Ammon's horn (tissue), 1 donor: ENCODE data around the gene RAB7A.

Experiments used
- DNase-seq: peaks from one replicate; pipeline ENCODE4 v3.0.0-alpha.2; 2016; ENCODE audit warnings: low spot score

Gene RAB7A

DNA sequence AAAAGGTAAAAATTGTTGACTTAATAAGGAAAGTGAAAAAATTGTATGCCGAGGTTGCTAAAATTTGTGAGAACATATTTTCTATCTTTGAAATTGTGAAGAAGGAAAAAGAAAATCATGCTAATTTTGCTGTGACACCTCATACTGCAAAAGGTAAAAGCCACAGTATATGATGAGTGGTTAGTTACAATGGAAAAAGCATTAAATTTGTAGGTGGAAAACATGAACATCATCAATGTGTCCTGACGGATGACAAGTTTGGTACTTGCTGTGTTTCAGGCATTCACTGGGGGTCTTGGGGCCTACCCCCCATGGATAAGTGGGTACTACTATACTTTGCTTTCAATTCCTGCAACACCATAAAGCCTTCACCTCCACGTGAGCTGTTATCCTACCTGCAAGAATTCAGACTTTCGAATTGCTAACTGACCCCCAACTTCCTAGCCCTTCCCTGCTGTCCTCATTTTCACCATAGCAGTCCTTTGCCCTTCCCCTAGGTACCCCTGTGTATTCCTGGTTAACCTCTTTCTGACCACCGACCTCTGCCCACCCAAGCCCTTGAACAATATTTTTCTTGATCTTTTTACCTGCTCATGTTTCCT, 62.4 kb downstream of the RAB7A start:
- no peak for DNase-seq

DNA sequence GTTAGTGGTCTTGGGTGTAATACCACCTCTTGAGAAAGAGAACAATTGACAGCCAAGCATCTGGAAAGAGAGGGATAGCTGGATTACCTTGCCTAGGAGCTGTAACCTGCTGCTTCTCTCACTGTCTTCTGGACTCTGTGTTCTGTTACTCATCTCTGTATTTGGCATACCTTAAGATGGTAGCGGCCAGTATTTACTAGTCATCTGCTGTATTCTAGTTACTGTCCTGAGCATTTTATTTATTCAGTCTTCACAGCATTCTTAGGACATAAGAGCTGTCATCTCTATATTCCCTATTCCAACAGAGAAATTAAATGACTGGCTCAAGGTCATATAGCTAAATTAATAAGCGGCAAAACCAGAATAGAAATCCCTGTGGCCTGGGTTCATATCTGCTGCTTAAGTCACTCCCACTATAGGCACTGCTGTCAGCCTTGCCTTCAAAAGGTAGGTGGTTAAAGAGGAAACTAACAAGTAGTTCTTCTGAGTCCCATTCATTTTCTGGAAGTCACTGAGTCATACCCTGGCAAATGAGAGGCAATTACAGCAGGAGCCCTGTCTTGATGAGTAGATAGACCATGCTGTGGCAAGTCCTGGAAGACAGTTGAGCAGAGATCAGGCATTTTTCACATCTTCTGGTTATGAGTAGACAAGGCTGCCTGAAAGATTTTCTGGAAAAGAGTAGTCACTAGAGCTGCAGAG, 68.2 kb downstream of the RAB7A start:
- no peak for DNase-seq

DNA sequence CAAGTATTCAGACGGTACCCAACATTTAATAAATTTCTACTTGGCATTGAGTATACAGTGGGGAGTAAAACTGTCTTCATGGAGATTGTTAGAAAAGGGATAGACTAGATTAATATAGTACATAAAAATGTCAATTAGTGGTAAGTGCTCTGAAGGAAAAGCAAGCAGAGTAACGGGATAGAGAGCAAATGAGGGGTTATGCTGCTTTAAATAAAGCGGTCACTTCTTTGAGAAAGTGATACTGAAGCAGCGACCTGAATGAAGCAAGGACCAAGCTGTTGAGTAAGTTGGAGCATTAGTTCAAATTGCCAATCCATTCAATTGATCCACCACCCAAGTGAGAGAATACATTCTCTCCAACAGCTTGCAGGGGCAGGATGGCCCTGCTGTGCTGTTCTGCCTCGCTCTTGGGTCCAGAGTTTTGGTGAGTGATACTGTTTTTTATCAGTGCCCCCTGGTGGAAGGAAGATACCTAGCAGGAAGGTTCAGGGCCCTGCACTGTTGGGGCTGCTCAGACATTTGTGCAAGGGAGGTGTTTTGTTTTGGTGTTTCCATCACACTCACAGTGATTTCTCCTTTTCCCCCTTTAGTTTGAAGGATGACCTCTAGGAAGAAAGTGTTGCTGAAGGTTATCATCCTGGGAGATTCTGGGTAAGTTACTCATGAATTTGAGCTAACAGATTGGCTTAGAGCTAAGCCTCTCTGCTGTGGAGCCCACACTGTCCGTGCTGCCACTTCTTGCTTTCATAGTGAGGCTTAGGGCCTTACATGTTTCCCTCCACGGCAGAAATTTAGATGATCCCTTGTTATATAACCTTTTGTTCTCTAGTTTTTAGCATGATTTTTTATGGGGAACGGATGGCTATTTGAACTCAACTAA, 69.0 kb downstream of the RAB7A start:
- peak; percentile 84 for DNase-seq

DNA sequence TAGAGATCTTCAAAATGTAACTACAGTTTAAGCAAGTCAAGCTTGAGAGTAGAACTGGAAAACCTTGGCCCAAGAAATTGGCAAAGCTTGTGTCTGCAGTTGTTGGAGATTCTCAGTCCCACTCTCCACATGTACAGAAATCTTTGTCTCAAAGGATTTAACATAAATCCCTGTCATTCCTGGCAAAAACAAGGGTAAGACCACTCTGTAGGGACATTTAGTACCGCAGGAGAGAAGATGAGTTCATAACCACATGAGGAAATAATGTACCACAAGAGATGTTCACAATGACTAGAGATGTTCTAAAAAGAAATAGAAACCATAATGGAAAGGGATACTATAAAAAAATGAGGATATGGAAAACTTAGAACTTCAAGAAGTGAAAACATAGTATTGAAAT, 73.7 kb downstream of the RAB7A start:
- DNase-seq, result no peak

DNA sequence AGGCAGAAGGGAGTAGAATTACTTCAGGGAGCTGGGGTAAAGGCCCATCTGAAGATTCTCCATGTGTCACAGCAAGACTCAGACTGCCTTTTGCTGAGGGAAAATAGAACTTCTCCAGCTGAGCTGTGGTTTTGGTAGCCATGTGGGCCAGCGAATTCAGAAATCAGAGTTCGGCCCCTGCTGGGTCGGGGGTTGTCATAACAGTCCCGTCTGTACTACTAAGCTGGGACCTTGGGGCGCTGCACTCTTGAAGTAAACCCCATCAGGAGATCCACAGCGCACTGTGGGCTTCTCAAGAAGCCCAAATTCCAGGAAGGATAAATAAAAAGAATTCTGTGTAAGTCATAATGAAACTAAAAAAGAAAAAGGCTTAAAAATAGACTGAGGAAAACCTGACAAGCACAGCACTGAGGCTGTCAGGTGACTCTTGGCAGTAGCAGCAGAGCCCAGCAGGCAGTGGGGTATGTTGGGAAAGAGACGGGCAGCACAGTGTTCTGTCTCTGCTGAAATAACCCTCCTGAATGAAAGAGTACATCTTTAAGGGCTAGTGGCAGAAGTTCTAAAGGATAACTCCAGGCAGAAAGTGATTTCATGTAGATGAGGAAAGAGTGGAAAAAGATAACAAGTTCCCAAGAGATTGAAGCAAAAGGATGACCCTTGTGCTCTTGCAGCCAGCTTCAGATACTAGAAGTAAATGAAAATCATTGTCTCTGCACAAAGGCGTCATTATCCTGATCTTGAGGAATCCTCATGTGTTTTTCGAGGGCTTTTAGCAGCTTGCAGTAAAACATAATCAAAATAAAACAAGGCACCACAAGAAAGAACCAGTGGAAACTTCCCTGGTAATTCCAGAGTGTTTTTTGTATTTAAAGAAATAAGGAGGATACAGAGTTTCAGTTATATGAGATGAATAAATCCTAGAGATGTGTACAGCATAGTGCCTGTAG, 74.5 kb downstream of the RAB7A start:
- DNase-seq, result peak; percentile 79

DNA sequence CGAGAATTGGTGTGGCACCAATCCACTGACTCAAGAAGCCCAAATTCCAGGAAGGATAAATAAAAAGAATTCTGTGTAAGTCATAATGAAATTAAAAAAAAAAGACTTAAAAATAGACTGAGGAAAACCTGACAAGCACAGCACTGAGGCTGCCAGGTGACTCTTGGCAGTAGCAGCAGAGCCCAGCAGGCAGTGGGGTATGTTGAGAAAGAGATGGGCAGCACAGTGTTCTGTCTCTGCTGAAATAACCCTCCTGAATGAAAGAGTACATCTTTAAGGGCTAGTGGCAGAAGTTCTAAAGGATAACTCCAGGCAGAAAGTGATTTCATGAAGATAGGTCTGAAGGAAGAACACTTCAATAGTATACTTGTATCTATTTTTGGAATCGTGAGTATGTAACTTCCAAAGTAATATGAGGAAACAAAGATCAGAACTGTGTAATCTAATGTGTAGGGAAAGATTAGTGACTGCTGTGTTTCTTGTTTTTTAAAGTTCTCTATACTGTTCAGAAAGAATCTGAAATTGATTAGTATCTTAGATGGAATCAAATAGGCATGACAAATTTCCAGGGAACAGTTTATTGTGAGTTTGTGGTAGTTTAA, 75.9 kb downstream of the RAB7A start:
- DNase-seq, result no peak

DNA sequence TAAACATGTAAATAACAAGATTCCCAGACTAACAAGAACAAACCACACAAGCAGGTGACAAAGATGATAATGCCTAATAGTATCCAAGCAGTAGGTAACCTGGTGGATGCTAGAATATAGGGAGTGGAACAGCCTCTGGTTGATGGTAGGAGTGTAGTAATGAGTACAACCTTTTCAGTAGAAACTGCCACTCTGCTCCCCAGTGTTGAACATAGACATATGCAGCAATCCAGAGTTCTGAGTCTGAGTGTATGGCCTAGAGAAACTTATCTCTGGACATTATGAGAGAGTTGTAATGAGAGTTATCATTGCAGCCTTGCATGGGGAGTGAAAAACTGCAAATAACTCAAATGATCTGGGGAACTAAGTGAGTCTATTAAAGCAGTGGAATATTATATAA, 77.3 kb downstream of the RAB7A start:
- DNase-seq, result no peak

DNA sequence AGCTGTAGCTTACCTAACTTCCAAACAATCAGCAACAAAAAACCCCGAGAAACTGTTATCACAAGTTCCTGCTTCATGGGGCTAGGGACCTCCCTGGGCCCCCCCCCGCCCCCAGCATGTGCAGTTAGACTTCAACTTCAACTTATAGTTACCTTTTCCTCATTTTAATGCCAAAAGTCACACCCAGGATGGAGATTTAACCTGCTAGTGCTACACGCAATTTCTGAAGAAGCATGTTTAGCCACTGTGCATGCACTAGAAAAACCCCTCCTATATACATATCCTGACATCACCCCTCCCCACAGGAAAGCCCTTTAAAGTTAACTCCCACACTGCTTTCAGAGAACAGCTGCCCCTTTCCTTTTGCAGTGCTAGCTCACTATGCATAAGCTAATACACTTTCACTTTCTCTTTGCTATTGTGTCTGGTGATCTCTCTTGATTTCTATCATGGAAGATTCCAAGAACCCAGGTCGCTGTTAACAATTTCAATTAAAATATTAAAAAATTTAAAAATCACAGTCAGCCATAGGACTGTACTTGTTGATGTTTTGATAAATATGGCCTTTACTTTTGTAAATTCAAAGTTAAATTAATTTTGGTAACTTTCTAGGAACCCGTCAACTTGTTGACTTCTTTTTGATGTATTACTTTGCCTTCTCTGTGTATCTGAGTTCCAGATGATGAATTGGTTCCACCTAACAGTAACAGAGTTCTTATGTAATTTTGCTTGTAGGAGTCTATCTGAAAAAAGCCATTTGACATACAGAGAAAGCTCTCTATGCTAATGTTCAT, 78.2 kb downstream of the RAB7A start:
- DNase-seq, result peak; percentile 30

DNA sequence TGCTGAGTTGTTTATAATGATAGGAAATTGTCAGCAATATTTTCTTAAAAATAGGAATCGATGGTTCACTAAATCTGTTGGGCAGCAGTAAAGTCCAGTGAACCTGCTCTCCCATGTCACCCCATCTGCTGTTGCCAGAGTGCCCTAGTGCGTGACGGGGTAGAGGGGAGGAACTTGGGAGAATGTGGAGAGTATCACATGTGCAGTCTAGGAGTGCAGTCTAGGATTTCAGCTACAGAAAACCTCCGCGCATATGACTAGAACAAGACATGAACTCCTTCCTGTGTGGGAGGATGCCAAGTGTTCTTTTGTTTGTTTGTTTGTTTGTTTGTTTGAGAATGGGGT, 78.8 kb downstream of the RAB7A start:
- DNase-seq, result no peak

DNA sequence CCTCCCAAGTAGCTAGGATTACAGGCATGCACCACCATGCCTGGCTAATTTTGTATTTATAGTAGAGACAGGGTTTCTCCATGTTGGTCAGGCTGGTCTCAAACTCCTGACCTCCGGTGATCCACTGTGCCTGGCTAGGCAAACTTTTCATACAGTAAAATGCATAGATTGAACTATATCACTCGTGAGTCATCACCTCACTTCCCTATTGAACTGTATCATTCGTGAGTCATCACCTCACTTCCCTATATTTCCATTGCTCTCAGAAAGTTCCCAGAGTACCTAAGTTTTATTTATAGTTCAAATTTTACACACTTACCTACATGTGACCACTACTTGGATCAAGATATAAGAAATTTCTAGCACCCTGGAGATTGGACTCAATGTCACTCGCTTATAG, 79.8 kb downstream of the RAB7A start:
- no peak for DNase-seq

DNA sequence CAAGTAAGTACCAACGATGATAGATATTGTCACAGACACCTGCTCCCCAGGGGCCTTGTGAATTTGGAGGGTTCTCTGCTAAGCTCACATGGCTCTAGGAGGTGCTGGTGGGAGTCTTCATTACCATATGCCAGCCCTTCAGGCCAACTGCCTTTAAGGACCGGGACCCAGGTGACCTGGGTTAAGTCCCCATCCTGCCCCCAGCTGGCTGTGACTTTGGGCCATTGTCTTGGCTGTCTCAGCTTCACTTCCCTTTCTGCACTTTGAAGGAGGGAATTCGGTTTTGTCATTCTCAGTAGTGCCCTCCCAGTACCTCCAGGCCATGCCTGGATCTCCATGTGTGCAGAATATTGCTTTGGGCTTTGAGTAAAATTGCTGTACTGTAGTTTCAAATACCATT, 80.6 kb downstream of the RAB7A start:
- DNase-seq, result no peak

DNA sequence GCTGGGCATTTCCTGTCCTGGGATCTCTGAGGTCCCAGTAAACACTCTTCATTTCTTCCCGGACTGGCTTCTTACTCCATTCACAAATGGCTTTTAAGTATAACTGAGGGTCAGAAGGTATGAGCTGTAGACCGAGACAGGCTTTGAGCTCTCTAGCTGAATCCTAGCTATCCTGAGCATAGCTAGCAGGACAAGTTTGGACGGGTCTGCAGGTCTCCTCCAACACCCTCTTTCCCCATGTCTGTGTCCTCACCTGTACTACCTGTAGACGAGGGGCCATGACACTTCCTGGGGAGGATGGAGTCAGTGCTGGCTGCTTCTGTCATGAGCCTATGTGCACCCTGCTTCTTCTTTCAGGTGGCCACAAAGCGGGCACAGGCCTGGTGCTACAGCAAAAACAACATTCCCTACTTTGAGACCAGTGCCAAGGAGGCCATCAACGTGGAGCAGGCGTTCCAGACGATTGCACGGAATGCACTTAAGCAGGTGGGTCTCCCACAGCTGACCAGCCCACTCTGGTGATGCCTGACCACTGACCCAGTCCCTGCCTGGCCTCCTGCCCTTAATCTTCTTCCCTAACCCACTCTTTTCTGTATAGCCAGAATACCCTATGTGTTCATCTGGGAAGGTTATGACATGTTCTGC, 81.3 kb downstream of the RAB7A start:
- no peak for DNase-seq

DNA sequence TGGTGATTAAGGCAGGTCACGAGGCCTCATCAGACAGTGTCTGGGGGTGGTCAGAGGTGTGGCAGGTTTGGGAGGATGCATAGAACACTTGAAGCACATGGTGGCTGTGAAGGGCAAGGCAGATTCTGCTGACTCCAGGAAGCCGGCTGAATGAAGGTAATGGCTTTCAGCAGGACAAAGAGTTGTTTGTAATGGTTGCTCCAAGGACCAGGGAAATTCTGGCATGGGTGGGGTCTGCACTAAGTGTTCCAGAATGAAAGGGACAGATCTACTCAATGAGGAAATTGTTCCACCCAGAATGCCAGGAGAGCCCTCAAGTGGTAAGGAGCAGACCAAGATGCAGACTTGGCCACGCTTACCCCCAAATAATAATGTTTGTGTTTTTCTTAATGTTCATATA, 82.7 kb downstream of the RAB7A start:
- peak; percentile 69 for DNase-seq

DNA sequence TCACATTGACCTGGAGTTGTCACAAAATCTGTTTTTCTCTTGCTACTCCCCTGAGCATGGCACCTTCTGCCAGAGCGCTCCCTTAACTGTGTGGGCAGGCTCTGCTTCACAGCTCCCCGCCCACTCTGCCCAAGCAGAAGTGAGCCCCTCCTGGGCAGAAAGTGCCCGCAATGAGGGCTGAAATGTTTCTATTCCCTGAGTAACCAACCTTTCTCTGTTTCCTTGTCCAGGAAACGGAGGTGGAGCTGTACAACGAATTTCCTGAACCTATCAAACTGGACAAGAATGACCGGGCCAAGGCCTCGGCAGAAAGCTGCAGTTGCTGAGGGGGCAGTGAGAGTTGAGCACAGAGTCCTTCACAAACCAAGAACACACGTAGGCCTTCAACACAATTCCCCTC, 87.1 kb downstream of the RAB7A start:
- peak; percentile 31 for DNase-seq

DNA sequence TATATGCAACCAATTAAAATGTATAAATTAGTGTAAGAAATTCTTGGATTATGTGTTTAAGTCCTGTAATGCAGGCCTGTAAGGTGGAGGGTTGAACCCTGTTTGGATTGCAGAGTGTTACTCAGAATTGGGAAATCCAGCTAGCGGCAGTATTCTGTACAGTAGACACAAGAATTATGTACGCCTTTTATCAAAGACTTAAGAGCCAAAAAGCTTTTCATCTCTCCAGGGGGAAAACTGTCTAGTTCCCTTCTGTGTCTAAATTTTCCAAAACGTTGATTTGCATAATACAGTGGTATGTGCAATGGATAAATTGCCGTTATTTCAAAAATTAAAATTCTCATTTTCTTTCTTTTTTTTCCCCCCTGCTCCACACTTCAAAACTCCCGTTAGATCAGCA, 88.1 kb downstream of the RAB7A start:
- DNase-seq, result no peak

DNA sequence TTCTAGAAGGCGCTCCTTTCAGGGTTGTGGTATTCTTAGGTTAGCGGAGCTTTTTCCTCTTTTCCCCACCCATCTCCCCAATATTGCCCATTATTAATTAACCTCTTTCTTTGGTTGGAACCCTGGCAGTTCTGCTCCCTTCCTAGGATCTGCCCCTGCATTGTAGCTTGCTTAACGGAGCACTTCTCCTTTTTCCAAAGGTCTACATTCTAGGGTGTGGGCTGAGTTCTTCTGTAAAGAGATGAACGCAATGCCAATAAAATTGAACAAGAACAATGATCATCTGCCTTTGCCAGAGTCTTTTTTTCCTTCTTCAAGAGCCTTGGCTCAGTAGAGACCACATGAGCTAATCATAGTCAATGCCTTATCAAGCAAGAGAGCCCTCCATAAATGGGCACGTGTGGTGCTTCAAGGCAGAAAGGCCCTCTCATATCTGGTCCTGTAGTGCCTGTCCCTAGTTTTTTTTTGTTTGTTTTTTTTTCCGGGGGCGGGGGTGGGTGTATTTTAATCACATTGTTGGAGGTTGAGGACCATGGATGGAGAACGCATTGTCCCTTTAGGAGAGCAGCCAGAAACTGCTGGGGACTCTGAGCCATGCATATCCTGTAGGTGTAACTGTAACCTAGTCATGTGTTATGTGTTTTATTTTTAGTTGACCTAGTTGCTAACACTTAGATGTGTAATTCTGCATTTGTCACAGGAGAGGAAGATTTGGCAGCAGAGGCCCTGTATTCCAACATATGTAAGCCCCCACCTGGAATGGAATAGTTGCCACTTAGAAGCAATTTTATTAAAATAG, 88.7 kb downstream of the RAB7A start:
- no peak for DNase-seq

DNA sequence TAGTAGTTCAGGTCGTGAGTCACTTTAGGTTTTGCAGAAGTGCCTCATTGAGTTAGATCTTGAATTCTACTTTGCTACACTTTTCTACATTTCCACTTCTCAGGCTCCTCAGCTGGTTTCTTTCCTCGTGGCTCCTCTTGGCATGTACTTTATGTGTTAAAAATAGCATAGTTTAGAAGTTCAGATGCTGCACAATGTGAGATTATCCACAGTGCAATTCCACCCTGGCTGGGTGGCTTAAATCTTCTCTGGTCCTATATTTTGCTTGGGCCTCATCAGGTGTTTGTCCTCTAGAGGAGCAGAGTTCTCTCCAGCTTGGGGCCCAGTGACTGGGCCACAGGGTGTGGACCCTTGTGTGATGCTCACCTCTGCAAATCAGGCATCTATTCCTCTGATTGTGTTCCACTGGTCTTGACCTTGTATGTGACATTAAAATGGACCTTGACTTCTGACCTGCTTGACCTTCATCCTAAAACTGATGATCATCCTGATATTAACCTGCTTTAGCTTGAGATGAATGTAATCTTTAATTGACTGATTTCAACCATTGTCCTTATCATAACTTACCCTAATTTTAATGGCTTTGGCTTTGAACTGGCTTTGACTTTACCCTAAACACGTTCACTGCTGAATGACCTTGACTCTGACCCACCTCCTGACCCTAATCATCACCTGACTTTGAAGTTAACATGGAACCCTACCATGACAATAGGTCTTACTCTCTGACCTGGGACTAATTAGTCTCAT, 89.5 kb downstream of the RAB7A start:
- no peak for DNase-seq

DNA sequence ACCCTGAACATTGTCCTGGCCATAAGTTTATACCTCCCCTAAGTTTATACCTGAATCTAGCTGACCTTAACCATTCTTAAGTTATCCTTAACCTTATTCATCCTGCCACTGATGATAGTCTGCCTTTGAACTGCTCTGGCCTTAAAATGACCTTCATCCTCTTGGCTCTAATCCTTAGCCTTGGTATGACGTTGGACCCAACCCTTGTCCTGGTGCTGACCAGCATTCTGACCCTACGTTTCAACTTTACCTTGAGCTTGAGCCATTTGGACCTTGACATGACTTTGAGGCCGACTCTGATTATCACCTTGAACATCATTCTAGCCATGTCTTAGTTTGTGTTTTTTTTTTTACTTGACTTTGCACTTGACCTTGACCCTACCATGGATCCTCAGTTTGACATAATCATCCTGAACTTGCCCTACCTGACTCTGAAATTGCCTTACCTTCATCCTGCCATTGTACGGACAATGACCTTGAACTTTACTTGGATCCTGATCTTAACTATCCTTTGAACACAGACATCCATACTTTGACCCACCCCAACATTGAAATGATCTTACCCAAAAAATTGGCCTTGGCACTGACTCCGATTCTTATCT, 92.3 kb downstream of the RAB7A start:
- no peak for DNase-seq
